CD4-positive, alpha-beta T cell (primary cell): ENCODE results near the gene FGF14. TPM values are rescaled to one million over a fixed set of nuclear protein-coding genes. Genes with fewer than 3 reads are reported as not detected.

ENCODE experiments used
- ATAC-seq: fragments of 200-7000 bp; cut with Tn5 transposase; one replicate; pipeline ENCODE4 v1.10.0; 2022; ENCODE audit warnings: mild to moderate bottlenecking; ENCODE audit not compliant: poor library complexity
- CTCF ChIA-PET: fragments of 350-600 bp; sonication (Branson Sonifier 250); formaldehyde crosslinking; loops from one replicate; lab custom pipeline; 2021; ENCODE audit warnings: antibody characterized with exemption, inconsistent platforms; lab: Charles Lee
- POLR2A ChIA-PET: fragments of 350-600 bp; sonication (Branson Sonifier 250); formaldehyde crosslinking; loops from one replicate; lab custom pipeline; 2021; ENCODE audit warnings: antibody characterized with exemption, inconsistent platforms; lab: Charles Lee
- DNase-seq, 14 experiments: peaks; one replicate each; pipeline ENCODE4 v3.0.0-alpha.2; 2013 to 2020; ENCODE audit warnings: mixed read lengths in 2 of 14
- H3K27ac ChIP-seq, 2 donors: one replicate each; pipeline versions ENCODE4 v1.5.1 to v1.7.0; 2013; ENCODE audit warnings: low read length in 2 of 2, low read depth in 1 of 2, mild to moderate bottlenecking in 1 of 2
- H3K27me3 ChIP-seq, 2 experiments: 1 replicate in 1 of 2; 2 replicates in 1 of 2; pipeline versions ENCODE4 v1.6.1 to v1.7.0; 2013; ENCODE audit warnings: low read length in 2 of 2, control low read depth in 1 of 2, mild to moderate bottlenecking in 1 of 2, moderate library complexity in 1 of 2; ENCODE audit not compliant: insufficient read depth in 2 of 2, control insufficient read depth in 1 of 2
- H3K36me3 ChIP-seq: one replicate; pipeline ENCODE4 v1.6.1; 2013; ENCODE audit warnings: low read length, control low read depth; ENCODE audit not compliant: insufficient read depth
- H3K4me1 ChIP-seq: one replicate; pipeline ENCODE4 v1.6.1; 2013; ENCODE audit warnings: low read length, control low read depth; ENCODE audit not compliant: insufficient read depth
- H3K4me3 ChIP-seq: one replicate; pipeline ENCODE4 v1.5.1; 2013; ENCODE audit warnings: mild to moderate bottlenecking, low read length, moderate library complexity
- H3K9me3 ChIP-seq, 2 experiments: 1 replicate in 1 of 2; 2 replicates in 1 of 2; pipeline versions ENCODE4 v1.6.1 to v1.7.0; 2013; ENCODE audit warnings: low read length in 2 of 2, mild to moderate bottlenecking in 2 of 2, control low read depth in 1 of 2, moderate library complexity in 1 of 2; ENCODE audit not compliant: control insufficient read depth in 1 of 2, insufficient read depth in 1 of 2
- H3K27ac Mint-ChIP-seq: one replicate; pipeline ENCODE4 v1.8.0; 2020; ENCODE audit warnings: mixed read lengths
- H3K27me3 Mint-ChIP-seq: one replicate; pipeline ENCODE4 v1.8.0; 2021; ENCODE audit warnings: mixed read lengths
- H3K36me3 Mint-ChIP-seq: one replicate; pipeline ENCODE4 v1.8.0; 2021; ENCODE audit warnings: low read depth, mixed read lengths
- H3K4me1 Mint-ChIP-seq: one replicate; pipeline ENCODE4 v1.8.0; 2021; ENCODE audit warnings: low read depth, mixed read lengths
- H3K4me3 Mint-ChIP-seq: one replicate; pipeline ENCODE4 v1.8.0; 2020; ENCODE audit warnings: mild to moderate bottlenecking, mixed read lengths
- H3K9me3 Mint-ChIP-seq: one replicate; pipeline ENCODE4 v1.8.0; 2020; ENCODE audit warnings: mixed read lengths
- intact Hi-C, 2 experiments: fragments of 100-400 bp; cut with DNase I in 1 of 2; cut with micrococcal nuclease in 1 of 2; formaldehyde crosslinking; loops; one replicate each; pipeline versions ENCODE4 v1.15.1 to v1.9.0; 2023 to 2025; cut with DNase I, micrococcal nuclease
- total RNA-seq, 174 experiments: library from RNA in 2 of 174; stranded (reverse) in 2 of 174; gene quantifications; one replicate each; pipeline ENCODE4 v1.2.3 and lab custom pipeline; 2021 to 2026
- TF ChIP-seq, protein P1 (sequence below): fragments of 200-600 bp; IDR thresholded peaks from one replicate; pipeline ENCODE4 v1.8.0; 2022; ENCODE audit warnings: antibody characterized with exemption, mild to moderate bottlenecking

The FGF14 gene
- total RNA-seq, 2 experiments from 2014 or later: not detected

DNA sequence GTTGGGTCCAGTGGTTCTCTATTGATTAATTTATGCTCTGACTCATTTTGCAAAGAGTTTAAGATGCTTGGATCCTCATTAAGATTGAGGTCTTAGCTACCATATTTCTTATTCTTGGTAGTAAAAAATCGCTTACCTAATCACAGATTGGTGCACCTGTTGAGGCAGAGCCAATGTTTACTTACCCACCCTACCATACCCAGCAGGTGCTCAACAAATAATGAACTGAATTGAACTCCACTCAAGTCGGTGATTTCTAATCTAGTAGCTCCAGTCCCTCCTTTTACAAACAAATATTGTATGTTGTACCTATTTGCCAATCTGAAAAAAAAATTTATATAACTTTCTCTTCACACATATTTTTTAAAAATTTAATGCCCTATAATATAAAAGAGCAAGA is 361.0 kb downstream of the FGF14 start:
- no peak for DNase-seq
- ChIA-PET CTCF (no interaction called here), POLR2A (no interaction called here)
- no peaks in the 10 kb centered on the region for H3K4me1 ChIP-seq
- peaks cover 4% of the 10 kb centered on the region for H3K27me3 Mint-ChIP-seq
- no peaks in the 10 kb centered on the region for H3K36me3 ChIP-seq
- H3K36me3 Mint-ChIP-seq: no peaks in the 10 kb centered on the region
- H3K9me3 ChIP-seq: no peaks in the 10 kb centered on the region
- H3K4me3 ChIP-seq: no peak overlapping the region
- TF ChIP-seq, protein P1, sequence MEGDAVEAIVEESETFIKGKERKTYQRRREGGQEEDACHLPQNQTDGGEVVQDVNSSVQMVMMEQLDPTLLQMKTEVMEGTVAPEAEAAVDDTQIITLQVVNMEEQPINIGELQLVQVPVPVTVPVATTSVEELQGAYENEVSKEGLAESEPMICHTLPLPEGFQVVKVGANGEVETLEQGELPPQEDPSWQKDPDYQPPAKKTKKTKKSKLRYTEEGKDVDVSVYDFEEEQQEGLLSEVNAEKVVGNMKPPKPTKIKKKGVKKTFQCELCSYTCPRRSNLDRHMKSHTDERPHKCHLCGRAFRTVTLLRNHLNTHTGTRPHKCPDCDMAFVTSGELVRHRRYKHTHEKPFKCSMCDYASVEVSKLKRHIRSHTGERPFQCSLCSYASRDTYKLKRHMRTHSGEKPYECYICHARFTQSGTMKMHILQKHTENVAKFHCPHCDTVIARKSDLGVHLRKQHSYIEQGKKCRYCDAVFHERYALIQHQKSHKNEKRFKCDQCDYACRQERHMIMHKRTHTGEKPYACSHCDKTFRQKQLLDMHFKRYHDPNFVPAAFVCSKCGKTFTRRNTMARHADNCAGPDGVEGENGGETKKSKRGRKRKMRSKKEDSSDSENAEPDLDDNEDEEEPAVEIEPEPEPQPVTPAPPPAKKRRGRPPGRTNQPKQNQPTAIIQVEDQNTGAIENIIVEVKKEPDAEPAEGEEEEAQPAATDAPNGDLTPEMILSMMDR: no peak
- H3K4me3 Mint-ChIP-seq: no peak overlapping the region
- H3K27ac ChIP-seq: no peak overlapping the region
- intact Hi-C loops: no loop called here
- no peaks in the 10 kb centered on the region for H3K9me3 Mint-ChIP-seq
- H3K4me1 Mint-ChIP-seq: no peaks in the 10 kb centered on the region
- H3K27me3 ChIP-seq: no peaks in the 10 kb centered on the region
- ATAC-seq: no peak
- H3K27ac Mint-ChIP-seq: no peak overlapping the region

DNA sequence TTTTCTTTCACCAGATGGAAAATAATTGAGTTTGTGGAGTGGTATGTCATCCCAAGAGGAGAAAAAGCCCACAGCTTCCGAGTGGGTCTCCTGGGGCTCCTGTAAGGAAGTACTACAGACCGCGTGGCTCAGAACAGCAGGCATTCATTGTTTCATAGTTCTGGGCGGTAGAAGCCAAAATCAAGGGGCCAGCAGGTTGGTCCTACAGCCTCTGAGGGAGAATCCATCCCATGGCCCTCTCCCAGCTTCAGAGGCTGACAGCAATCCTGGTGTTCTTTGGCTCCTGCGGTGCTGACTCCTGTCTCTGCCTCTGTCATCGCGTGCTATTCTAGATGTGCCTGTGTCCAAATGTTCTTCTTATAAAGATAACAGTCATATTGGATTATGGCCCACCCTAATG is 362.6 kb downstream of the FGF14 start:
- POLR2A ChIA-PET: no interaction called here

DNA sequence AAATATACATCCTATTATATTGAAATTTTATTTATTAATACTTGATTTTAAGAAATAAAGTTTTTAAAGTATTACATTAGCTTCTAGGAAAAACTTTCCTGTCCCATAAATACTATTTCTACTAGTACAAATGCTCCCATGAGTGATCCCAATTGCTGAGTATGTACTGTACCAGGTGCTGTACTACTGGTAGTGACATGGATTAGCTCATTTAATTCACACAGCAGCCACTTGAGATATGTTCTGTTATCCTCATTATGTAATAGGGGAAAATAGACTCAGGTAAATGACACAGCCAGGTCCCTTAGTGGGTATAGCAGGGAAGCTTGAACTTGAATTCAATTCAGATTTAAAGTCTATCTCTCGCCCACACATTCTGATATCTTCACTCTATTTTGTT is 363.1 kb downstream of the FGF14 start:
- CTCF ChIA-PET: no interaction called here
- Histone ChIP-seq H3K9me3 (no peaks in the 10 kb centered on the region), H3K36me3 (no peaks in the 10 kb centered on the region), H3K27me3 (no peaks in the 10 kb centered on the region), H3K4me3 (no peak overlapping the region), H3K4me1 (no peaks in the 10 kb centered on the region), H3K27ac (no peak overlapping the region)
- ATAC-seq (no peak), DNase-seq (no peak)
- Mint-ChIP-seq H3K9me3 (no peaks in the 10 kb centered on the region), H3K27ac (no peak overlapping the region), H3K27me3 (peaks cover 4% of the 10 kb centered on the region), H3K4me1 (no peaks in the 10 kb centered on the region), H3K36me3 (no peaks in the 10 kb centered on the region), H3K4me3 (no peak overlapping the region)
- intact Hi-C loops: no loop called here
- TF ChIP-seq, protein P1: no peak
- POLR2A ChIA-PET: no interaction called here

More for the DNA sequence above, 362.6 kb downstream of the FGF14 start:
- intact Hi-C loops: no loop called here
- TF ChIP-seq, protein P1: no peak
- Mint-ChIP-seq H3K4me1 (no peaks in the 10 kb centered on the region), H3K27me3 (peaks cover 4% of the 10 kb centered on the region), H3K27ac (no peak overlapping the region), H3K36me3 (no peaks in the 10 kb centered on the region), H3K4me3 (no peak overlapping the region), H3K9me3 (no peaks in the 10 kb centered on the region)
- Histone ChIP-seq H3K36me3 (no peaks in the 10 kb centered on the region), H3K27me3 (no peaks in the 10 kb centered on the region), H3K4me3 (no peak overlapping the region), H3K27ac (no peak overlapping the region), H3K9me3 (no peaks in the 10 kb centered on the region), H3K4me1 (no peaks in the 10 kb centered on the region)
- ATAC-seq (no peak), DNase-seq (no peak)
- CTCF ChIA-PET: no interaction called here
